ENCODE data around the gene NUP93. TPM values are rescaled to one million over a fixed set of nuclear protein-coding genes. Genes with fewer than 3 reads are reported as not detected.

NUP93 gene
- total and polyA plus RNA-seq, 11 donors = 21.8 to 49.0 (median 27.8) TPM

GRCh38 chr16:56844056-56844455, 114.1 kb downstream of the NUP93 start:
- Histone ChIP-seq H3K36me3 (peaks cover 0 to 68% (median 50%) of the 10 kb centered on the region in 9 donors), H3K9me3 (no peaks in the 10 kb centered on the region), H3K27ac (no peak overlapping the region), H3K27me3 (no peaks in the 10 kb centered on the region), H3K4me1 (peaks cover 0 to 22% (median 13%) of the 10 kb centered on the region in 12 donors), H3K4me3 (no peak overlapping the region)
- ATAC-seq = no peak
- TF ChIP-seq, protein P1, sequence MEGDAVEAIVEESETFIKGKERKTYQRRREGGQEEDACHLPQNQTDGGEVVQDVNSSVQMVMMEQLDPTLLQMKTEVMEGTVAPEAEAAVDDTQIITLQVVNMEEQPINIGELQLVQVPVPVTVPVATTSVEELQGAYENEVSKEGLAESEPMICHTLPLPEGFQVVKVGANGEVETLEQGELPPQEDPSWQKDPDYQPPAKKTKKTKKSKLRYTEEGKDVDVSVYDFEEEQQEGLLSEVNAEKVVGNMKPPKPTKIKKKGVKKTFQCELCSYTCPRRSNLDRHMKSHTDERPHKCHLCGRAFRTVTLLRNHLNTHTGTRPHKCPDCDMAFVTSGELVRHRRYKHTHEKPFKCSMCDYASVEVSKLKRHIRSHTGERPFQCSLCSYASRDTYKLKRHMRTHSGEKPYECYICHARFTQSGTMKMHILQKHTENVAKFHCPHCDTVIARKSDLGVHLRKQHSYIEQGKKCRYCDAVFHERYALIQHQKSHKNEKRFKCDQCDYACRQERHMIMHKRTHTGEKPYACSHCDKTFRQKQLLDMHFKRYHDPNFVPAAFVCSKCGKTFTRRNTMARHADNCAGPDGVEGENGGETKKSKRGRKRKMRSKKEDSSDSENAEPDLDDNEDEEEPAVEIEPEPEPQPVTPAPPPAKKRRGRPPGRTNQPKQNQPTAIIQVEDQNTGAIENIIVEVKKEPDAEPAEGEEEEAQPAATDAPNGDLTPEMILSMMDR (IDR thresholded peaks at IDR 0.05) = no peak
- TF ChIP-seq POLR2A (IDR thresholded peaks at IDR 0.05) = no peak
- 91 to 95% (median 94%) methylated on average over 6 of the region's 6 CpGs for WGBS, 4 donors
- intact Hi-C loops (cut with DNase I) = no loop called here
- DNase-seq = no peak

DNA sequence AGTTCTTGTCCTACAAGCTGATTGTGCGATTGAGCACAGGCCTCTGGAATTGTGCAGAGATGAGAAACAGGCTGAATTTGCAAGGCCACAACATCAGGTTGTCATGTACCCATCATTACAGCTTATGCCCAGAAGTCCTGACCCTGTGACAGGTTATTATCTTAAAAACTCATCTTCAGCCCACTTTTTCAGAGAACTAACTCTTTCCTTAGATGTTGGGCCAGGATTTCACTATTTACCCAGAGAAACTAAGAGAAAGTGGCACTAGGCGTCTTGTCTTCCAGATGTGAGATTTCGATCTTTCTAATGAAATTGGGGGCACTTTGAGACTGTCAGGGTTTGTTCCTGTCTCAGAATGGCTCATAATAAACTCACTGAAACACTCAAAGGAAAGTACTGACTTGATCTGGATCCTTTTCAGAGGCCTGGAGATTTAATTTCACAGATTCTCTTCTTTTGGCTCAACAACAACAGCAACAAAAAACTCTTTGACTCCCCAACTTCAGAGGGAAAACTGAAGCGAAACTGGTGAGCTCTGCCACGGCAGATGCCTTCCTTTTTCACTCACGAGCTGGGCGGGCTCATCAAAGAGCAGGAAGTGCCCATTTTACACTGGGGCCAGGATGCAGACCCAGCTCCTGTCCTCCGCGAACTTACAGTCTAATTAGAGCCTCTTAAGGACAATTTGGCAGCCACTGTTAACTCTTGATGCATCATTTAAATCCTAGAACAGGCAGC, 117.4 kb downstream of the NUP93 start:
- Histone ChIP-seq H3K4me1 (peaks cover 0 to 29% (median 14%) of the 10 kb centered on the region in 12 donors), H3K4me3 (no peak overlapping the region), H3K27me3 (no peaks in the 10 kb centered on the region), H3K36me3 (peaks cover 0 to 36% (median 22%) of the 10 kb centered on the region in 9 donors), H3K9me3 (no peaks in the 10 kb centered on the region), H3K27ac (peak overlapping the region in 1 of 12 donors; percentile 5)
- WGBS, 4 donors = 60 to 69% (median 67%) methylated on average over 9 of the region's 9 CpGs
- no peak for DNase-seq
- intact Hi-C loops (cut with DNase I) = no loop called here
- no peak for TF ChIP-seq POLR2A (IDR thresholded peaks at IDR 0.05)
- TF ChIP-seq, protein P1 (IDR thresholded peaks at IDR 0.05) = no peak
- peak in 1 of 4 donors; percentile 16 for ATAC-seq

GRCh38 chr16:56848029-56848936, 118.4 kb downstream of the NUP93 start:
- TF ChIP-seq POLR2A (IDR thresholded peaks at IDR 0.05) = no peak
- TF ChIP-seq, protein P1 (IDR thresholded peaks at IDR 0.05) = no peak
- peak in 2 of 5 donors; percentile 16 to 50 for DNase-seq
- H3K27me3 ChIP-seq = no peaks in the 10 kb centered on the region
- 66 to 81% (median 76%) methylated on average over 11 of the region's 11 CpGs for WGBS, 4 donors
- intact Hi-C loops (cut with DNase I) = no loop called here
- ATAC-seq = peak; percentile 53 to 81 (median 68)
- peaks cover 0 to 26% (median 12%) of the 10 kb centered on the region in 9 donors for H3K36me3 ChIP-seq
- H3K9me3 ChIP-seq = no peaks in the 10 kb centered on the region
- H3K4me3 ChIP-seq = no peak overlapping the region
- no peak overlapping the region for H3K27ac ChIP-seq
- H3K4me1 ChIP-seq = peaks cover 0 to 29% (median 14%) of the 10 kb centered on the region in 12 donors
